Natural killer cell treated with Interleukin-12 subunit alpha and Interleukin-12 subunit beta and Interleukin-15 and Interleukin-18, amount 100 ng/mL, for 72 hours (primary cell): ENCODE data around the gene KLHL11. TPM values are rescaled to one million over a fixed set of nuclear protein-coding genes. Genes with fewer than 3 reads are reported as not detected.
A peak's percentile ranks its signal among the peaks of the same experiment; 100 is the strongest.

Experiments used
- ATAC-seq, 2 donors: fragments of 150-1000 bp; cut with Tn5 transposase in 1 of 2; sonication (Bioruptor Pico), chemical (Tn5 transposase) in 1 of 2; 2 replicates each; pipeline ENCODE4 v1.10.0; 2021
- DNase-seq: peaks from one replicate; pipeline ENCODE4 v3.0.0; 2022; ENCODE audit warnings: low spot score
- H3K27ac Mint-ChIP-seq, 2 donors: 1 replicate in 1 of 2; 2 replicates in 1 of 2; pipeline ENCODE4 v1.8.0; 2022; ENCODE audit warnings: mixed read lengths in 2 of 2, mild to moderate bottlenecking in 1 of 2, moderate library complexity in 1 of 2
- H3K27me3 Mint-ChIP-seq, 2 donors: 1 replicate in 1 of 2; 2 replicates in 1 of 2; pipeline ENCODE4 v1.8.0; 2022; ENCODE audit warnings: mixed read lengths in 2 of 2
- H3K36me3 Mint-ChIP-seq: one replicate; pipeline ENCODE4 v1.8.0; 2022; ENCODE audit warnings: mixed read lengths
- H3K4me1 Mint-ChIP-seq, 2 donors: 1 replicate in 1 of 2; 2 replicates in 1 of 2; pipeline ENCODE4 v1.8.0; 2022; ENCODE audit warnings: low read depth in 2 of 2, mixed read lengths in 2 of 2, mild to moderate bottlenecking in 1 of 2
- H3K4me3 Mint-ChIP-seq: one replicate; pipeline ENCODE4 v1.8.0; 2022; ENCODE audit warnings: mixed read lengths
- H3K9me3 Mint-ChIP-seq: 2 replicates; pipeline ENCODE4 v1.8.0; 2022; ENCODE audit warnings: mixed read lengths
- total RNA-seq, 2 donors: library from RNA; stranded (reverse); gene quantifications; one replicate each; pipeline ENCODE4 v1.2.3, GENCODE V29; 2022

KLHL11 gene
- total RNA-seq, 2 donors from 2014 or later: 14.9 to 15.7 TPM

GRCh38 chr17:41816637-41817320 lies 48.4 kb downstream of the KLHL11 start:
- Mint-ChIP-seq H3K4me1 (peaks cover 6% of the 10 kb centered on the region in 2 donors), H3K27me3 (no peaks in the 10 kb centered on the region), H3K27ac (no peak overlapping the region), H3K4me3 (no peak overlapping the region), H3K9me3 (no peaks in the 10 kb centered on the region), H3K36me3 (no peaks in the 10 kb centered on the region)
- ATAC-seq (no peak), DNase-seq (no peak)

DNA sequence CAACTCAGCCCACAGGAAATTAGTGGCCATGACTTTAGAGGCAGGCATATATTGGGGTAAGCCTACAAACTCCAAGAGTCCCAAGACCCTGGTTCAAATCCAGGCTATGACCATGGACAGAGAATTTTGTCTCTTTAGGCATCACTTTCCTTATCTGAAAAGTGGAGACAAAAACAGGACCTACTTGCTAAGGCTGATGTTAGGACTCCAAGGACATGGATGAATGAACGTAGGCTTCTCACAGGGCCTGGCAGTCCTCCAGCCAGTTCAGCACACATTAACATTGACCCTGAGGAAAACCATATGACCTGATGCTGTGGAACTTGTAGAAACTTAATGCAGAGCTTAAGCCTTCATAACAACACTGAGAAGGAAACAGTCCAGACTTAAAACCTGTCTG lies 51.0 kb downstream of the KLHL11 start:
- no peaks in the 10 kb centered on the region for H3K36me3 Mint-ChIP-seq
- ATAC-seq (no peak), DNase-seq (no peak)
- H3K9me3 Mint-ChIP-seq: no peaks in the 10 kb centered on the region
- peaks cover 13 to 20% of the 10 kb centered on the region in 2 donors for H3K4me1 Mint-ChIP-seq
- H3K27ac Mint-ChIP-seq: no peak overlapping the region
- H3K27me3 Mint-ChIP-seq: no peaks in the 10 kb centered on the region
- no peak overlapping the region for H3K4me3 Mint-ChIP-seq

GRCh38 chr17:41813699-41814124 lies 51.5 kb downstream of the KLHL11 start:
- H3K9me3 Mint-ChIP-seq: no peaks in the 10 kb centered on the region
- H3K27me3 Mint-ChIP-seq: no peaks in the 10 kb centered on the region
- ATAC-seq: no peak
- peaks cover 13 to 20% of the 10 kb centered on the region in 2 donors for H3K4me1 Mint-ChIP-seq
- no peak for DNase-seq
- peak overlapping the region; percentile 18 to 21 for H3K27ac Mint-ChIP-seq
- peak overlapping the region; percentile 74 for H3K4me3 Mint-ChIP-seq
- H3K36me3 Mint-ChIP-seq: no peaks in the 10 kb centered on the region

DNA sequence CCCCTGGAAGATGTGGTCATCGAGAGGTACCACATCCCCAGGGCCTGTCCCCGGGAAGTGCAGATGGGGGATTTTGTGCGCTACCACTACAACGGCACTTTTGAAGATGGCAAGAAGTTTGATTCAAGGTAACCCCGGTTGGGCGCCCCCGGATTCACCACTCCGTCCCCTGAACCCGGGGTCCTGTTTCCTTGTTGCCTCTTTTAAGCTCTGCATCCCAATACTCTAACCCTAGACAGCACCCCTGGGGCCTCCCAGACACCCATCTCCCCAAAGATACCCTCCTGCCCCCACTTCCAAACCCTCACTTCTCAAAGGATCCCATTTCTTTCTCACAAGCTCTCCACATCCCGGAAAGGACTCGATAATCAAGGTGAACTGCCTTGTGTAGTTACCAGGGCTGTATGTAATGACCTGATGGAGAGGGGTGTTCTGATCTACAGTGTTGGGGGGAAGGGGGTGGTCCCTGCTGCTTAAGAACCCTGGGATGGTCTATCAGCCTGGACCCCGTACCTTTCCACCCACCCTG lies 52.0 kb downstream of the KLHL11 start:
- Mint-ChIP-seq H3K27ac (peak overlapping the region; percentile 18 to 21), H3K4me3 (peak overlapping the region; percentile 74), H3K36me3 (no peaks in the 10 kb centered on the region), H3K9me3 (no peaks in the 10 kb centered on the region), H3K27me3 (no peaks in the 10 kb centered on the region), H3K4me1 (peaks cover 13 to 20% of the 10 kb centered on the region in 2 donors)
- DNase-seq: no peak
- ATAC-seq: no peak

- Mint-ChIP-seq H3K27ac (peak within 1 kb of the TSS; percentile 33 to 89), H3K36me3 (no peaks in the 10 kb centered on the region), H3K4me3 (peak within 1 kb of the TSS; percentile 93), H3K4me1 (peaks cover 13 to 20% of the 10 kb centered on the region in 2 donors), H3K9me3 (no peaks in the 10 kb centered on the region), H3K27me3 (no peaks in the 10 kb centered on the region)
- peak in 1 of 2 donors; percentile 1 for ATAC-seq
- no peak for DNase-seq
These were observed 52.7 kb downstream of the KLHL11 start, which contains the start of gene FKBP10 for GRCh38 chr17:41812381-41813151. FKBP10 (plus strand) TSS chr17:41813004; CDS start chr17:41813035, 31 bp downstream.

DNA sequence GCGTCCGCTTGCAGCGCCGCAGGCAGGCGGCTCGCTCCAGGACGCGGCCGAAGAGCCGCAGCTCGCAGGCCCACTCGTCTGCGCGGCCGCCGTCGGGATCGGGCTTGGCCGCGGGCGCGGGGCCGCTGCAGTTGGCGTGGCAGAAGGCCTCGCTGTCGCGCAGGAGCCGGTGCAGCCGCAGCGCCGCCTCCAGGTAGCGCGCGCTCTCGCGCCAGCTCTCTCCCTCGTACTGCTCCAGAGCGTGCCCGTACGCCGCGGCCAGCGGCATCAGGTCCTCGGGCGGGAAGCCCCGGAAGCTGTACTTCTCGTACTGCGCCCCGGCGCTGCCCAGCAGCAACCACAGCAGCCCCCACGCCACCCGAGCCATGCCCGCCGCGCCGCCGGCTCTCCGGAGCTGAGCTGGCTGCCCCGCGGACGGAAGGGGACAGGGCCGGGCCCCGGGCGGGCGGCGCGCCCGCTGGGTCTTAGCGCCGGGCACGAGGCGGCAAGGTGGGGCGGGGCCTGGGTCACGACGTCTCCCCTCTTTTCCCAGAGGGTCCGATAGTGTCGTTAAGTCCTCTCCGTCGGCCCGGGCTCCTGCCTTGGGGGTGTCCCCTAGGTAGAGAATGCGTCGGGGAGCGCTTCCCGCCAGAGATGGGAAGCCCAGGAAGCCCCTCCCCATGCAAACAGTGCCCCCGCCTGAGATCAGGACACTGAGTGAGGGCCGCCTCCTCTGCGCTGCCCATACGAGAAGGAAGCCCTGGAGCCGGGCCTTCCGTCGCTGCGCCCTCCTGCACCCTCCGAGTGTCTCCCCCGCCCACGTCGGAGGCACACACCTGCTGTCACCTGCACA lies 53.5 kb downstream of the KLHL11 start, which contains the start of gene P3H4:
Gene P3H4, minus strand, starts transcription at position 401 of the 832 bp plus-strand sequence. Its CDS starts 34 bp downstream, at position 367.
- H3K9me3 Mint-ChIP-seq: no peaks in the 10 kb centered on the region
- H3K36me3 Mint-ChIP-seq: no peaks in the 10 kb centered on the region
- peak; percentile 84 for DNase-seq
- peak; percentile 89 to 92 for ATAC-seq
- H3K4me3 Mint-ChIP-seq: peak within 1 kb of the TSS; percentile 93
- H3K27me3 Mint-ChIP-seq: no peaks in the 10 kb centered on the region
- H3K27ac Mint-ChIP-seq: peak within 1 kb of the TSS; percentile 33 to 89
- peaks cover 13 to 20% of the 10 kb centered on the region in 2 donors for H3K4me1 Mint-ChIP-seq

DNA sequence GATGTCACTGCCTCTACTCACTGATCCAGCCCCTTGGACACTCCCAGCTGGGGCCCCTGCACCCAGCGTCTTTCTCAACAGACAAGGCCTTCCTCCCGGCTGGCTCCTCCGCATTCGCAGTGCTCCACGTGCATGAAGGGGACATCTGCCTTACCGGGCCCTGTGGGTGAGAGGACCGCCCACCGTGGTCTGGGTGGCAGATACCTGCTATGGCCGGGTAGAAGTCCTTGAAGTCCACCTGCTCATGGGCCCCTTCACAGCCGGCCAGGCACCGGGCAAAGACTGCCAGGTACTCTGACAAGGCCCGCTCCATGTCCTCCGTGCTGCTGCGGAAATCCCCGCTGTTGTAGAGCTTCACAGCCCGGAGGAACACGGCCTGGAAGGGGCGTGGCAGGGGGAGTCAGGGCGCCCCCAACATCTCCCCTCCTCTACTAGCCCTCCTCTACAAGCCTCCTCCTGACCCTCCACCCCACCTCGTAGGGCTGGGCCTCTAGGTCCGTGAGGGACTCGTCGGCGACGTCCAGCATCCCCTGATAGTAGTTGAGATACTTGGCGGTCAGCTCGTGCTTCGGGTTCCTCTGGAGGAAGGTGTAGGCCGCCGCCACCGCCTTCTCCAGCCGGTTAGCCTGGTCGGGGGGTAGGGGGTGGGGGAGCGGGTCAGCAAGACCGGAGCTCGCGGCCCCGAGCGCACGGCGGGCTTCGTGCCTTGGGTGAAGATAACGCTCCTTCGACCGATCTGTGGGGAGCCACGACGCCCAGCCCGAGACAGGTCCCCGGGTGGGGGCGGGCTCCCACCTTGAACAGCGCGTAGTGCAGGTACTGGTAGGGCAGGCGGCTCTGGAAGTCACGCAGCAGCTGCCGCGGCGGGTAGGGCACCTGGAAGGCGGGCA lies 54.3 kb downstream of the KLHL11 start:
- Mint-ChIP-seq H3K9me3 (no peaks in the 10 kb centered on the region), H3K4me3 (peak overlapping the region; percentile 93), H3K27ac (no peak overlapping the region), H3K4me1 (peaks cover 13 to 20% of the 10 kb centered on the region in 2 donors), H3K27me3 (no peaks in the 10 kb centered on the region), H3K36me3 (no peaks in the 10 kb centered on the region)
- ATAC-seq: peak in 1 of 2 donors; percentile 15
- no peak for DNase-seq

DNA sequence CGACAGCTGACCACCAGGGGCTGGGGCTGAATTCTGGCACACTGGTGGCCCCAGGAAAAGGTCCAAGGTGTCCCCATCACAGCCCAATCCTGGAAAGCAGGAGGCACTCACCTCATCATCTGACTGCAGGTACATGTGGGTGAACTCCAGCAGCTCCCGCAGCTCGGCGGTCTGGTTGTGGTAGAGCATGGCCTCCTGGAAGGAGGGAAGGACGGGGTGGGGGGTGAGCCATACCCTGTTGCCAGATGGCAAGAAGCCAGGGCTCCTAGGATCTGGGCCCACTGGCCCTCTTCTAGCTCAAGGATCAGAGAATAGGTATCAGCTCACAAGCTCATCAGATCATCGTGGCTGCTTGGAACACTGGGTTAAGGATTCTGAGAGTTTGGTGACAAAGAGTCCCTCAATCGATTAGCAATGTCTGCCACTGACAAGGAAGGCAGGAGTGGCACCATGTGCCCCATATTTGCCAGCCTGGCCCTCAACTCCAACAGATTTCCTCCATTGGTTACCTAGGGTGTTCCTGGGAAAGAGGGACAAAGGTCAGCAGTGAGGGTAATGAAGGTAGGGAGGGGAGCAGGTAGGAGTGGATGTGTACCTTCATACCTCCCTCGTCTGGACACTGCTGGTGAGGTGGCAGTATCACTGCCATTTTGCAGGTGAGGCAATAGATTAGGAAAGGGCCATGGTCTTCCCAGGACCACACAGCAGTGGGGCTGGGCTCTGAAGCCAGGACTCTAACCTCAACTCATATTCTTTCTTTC lies 58.4 kb downstream of the KLHL11 start:
- Mint-ChIP-seq H3K9me3 (no peaks in the 10 kb centered on the region), H3K4me3 (no peak overlapping the region)

More for the DNA sequence above, 58.4 kb downstream of the KLHL11 start:
- H3K27me3 Mint-ChIP-seq: no peaks in the 10 kb centered on the region
- no peak overlapping the region for H3K27ac Mint-ChIP-seq
- DNase-seq (no peak), ATAC-seq (no peak)
- H3K4me1 Mint-ChIP-seq: peaks cover 7 to 15% of the 10 kb centered on the region in 2 donors
- no peaks in the 10 kb centered on the region for H3K36me3 Mint-ChIP-seq

Other genes with a start within 250 kb of the KLHL11 start
- not detected for gene KRT17, start 240.8 kb downstream of the KLHL11 start, total RNA-seq
- gene EIF1, start 176.5 kb downstream of the KLHL11 start, total RNA-seq: 1,000 to 10,000 TPM; 1,047 to 1,473 TPM
- gene GAST, start 153.1 kb downstream of the KLHL11 start, total RNA-seq: not detected
- not detected for gene HAP1, start 130.8 kb downstream of the KLHL11 start, total RNA-seq
- gene JUP, start 78.7 kb downstream of the KLHL11 start, total RNA-seq: 1 to 10 TPM in 1 of 2 donors, under 1 TPM in 1; 0.14 to 1.0 TPM
- 1 to 10 TPM; 1.8 to 5.2 TPM for gene P3H4, start 53.5 kb downstream of the KLHL11 start, total RNA-seq
- gene FKBP10, start 52.4 kb downstream of the KLHL11 start, total RNA-seq: under 1 TPM; 0.64 to 0.74 TPM
- gene NT5C3B, start 29.2 kb downstream of the KLHL11 start, total RNA-seq: 10 to 100 TPM; 18.8 to 49.4 TPM
- not detected for gene KLHL10, start 27.6 kb downstream of the KLHL11 start, total RNA-seq
- gene ACLY, start 53.5 kb upstream of the KLHL11 start, total RNA-seq: 100 to 1,000 TPM; 200 to 243 TPM
- gene ODAD4, start 65.2 kb upstream of the KLHL11 start, total RNA-seq: 1 to 10 TPM in 1 of 2 donors, under 1 TPM in 1; 0.12 to 1.0 TPM
- 10 to 100 TPM; 55.6 to 81.9 TPM for gene CNP, start 101.4 kb upstream of the KLHL11 start, total RNA-seq
- 100 to 1,000 TPM; 119 to 137 TPM for gene DNAJC7, start 152.0 kb upstream of the KLHL11 start, total RNA-seq
- 10 to 100 TPM; 27.8 to 28.7 TPM for gene NKIRAS2, start 154.7 kb upstream of the KLHL11 start, total RNA-seq
- gene C17orf113, start 185.2 kb upstream of the KLHL11 start, total RNA-seq: not detected
- gene ZNF385C, start 233.1 kb upstream of the KLHL11 start, total RNA-seq: not detected
- gene DHX58, start 247.3 kb upstream of the KLHL11 start, total RNA-seq: 1 to 10 TPM; 7.0 to 7.6 TPM